ENCODE measurements around the gene BTBD7. TPM values are rescaled to one million over a fixed set of nuclear protein-coding genes. Genes with fewer than 3 reads are reported as not detected.

Gene BTBD7
- total and polyA plus RNA-seq, 9 of the 15 experiments (the other 6 are each of a cell fraction or from before 2014, with no cell fraction given), result 2.5 to 12.9 (median 6.2) TPM

- TF ChIP-seq MLX (CRISPR knock-in tag; conservative IDR thresholded peaks at IDR 0.05) (no peak), ZNF586 (CRISPR knock-in tag; conservative IDR thresholded peaks at IDR 0.05) (no peak), SREBF2 (CRISPR knock-in tag; IDR thresholded peaks at IDR 0.05) (no peak), NFRKB (IDR thresholded peaks at IDR 0.05; ENCODE audit: low read depth) (no peak), GATAD2B (IDR thresholded peaks at IDR 0.05; ENCODE audit: borderline replicate concordance) (no peak), DMBX1 (CRISPR knock-in tag; IDR thresholded peaks at IDR 0.05; ENCODE audit: borderline replicate concordance) (no peak), ZNF639 (CRISPR knock-in tag; conservative IDR thresholded peaks at IDR 0.05 in 1 of 2, IDR thresholded peaks at IDR 0.05 in 1 of 2) (no peak), FOXM1 (IDR thresholded peaks at IDR 0.05; ENCODE audit: low read depth) (no peak), FOXM1 (CRISPR knock-in tag; IDR thresholded peaks at IDR 0.05; ENCODE audit: low read depth) (no peak), PCBP1 (IDR thresholded peaks at IDR 0.05; ENCODE audit: low read depth, low read length, poor library complexity, severe bottlenecking) (no peak), NR2C1 (IDR thresholded peaks at IDR 0.05) (no peak), NR2C1 (tag; IDR thresholded peaks at IDR 0.05) (no peak), PHB (CRISPR knock-in tag; IDR thresholded peaks at IDR 0.05) (no peak)
These were observed 132.3 kb downstream of the BTBD7 start (continued) for GRCh38 chr14:93200553-93200952.

All from K562 (cell line).